Transverse colon (tissue), 3 donors: ENCODE data around the gene BLTP1.

Source experiments
- POLR2A ChIP-seq: fragments of 450-650 bp; IDR thresholded peaks from one replicate; pipeline ENCODE4 v1.6.1; 2016; ENCODE audit warnings: antibody characterized with exemption, mild to moderate bottlenecking, moderate library complexity
- POLR2AphosphoS5 ChIP-seq, 3 donors: sonication (generic); formaldehyde crosslinking; IDR thresholded peaks; one replicate each; pipeline ENCODE4 v1.6.1; 2016; ENCODE audit warnings: antibody characterized with exemption in 3 of 3

DNA sequence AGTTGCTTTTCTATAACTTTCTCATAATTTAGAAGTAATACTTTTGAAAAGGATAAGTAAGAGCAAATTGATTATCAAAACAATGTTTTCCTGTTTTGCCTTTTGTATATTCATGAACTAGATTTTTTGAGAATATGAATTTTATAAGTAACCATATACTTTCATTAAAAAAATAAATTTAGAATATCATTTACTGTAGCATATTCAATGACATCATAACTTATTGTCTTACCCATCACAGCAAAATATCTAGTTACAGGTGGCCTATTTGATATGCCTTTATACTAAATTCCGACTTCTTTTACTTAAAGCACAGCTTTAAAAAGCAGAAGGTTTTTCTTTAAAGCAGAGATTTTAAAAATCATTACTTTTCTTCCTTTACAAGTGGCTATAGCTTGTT lies 20.1 kb downstream of the BLTP1 start:
- TF ChIP-seq POLR2A (no peak), POLR2AphosphoS5 (IDR thresholded peaks at IDR 0.05) (no peak)
